Stomach (tissue), 9 donors: Measurements from ENCODE around the gene TTL. TPM values are rescaled to one million over a fixed set of nuclear protein-coding genes. Genes with fewer than 3 reads are reported as not detected.
A peak's percentile ranks its signal among the peaks of the same experiment; 100 is the strongest.

Experiments used
- DNase-seq, 2 donors: peaks; one replicate each; pipeline versions ENCODE4 v3.0.0 to v3.0.0-alpha.2; 2013 to 2019
- H3K27ac ChIP-seq, 5 donors: fragments of 200-600 bp in 4 of 5; sonication (generic) in 4 of 5; one replicate each; pipeline ENCODE4 v1.5.1; 2013 to 2019; ENCODE audit warnings: mild to moderate bottlenecking in 1 of 5, moderate library complexity in 1 of 5
- H3K27me3 ChIP-seq, 3 donors: fragments of 200-600 bp; sonication (generic); one replicate each; pipeline ENCODE4 v1.5.1; 2017 to 2019; ENCODE audit warnings: mixed run types in 1 of 3
- H3K36me3 ChIP-seq, 4 donors: fragments of 200-600 bp; sonication (generic); 1 replicate in 3 of 4; 2 replicates in 1 of 4; pipeline ENCODE4 v1.5.1; 2016 to 2019
- H3K4me1 ChIP-seq, 4 donors: fragments of 200-600 bp; sonication (generic); one replicate each; pipeline ENCODE4 v1.5.1; 2016 to 2019
- H3K4me3 ChIP-seq, 4 donors: fragments of 200-600 bp; sonication (generic) in 3 of 4; one replicate each; pipeline ENCODE4 v1.5.1; 2016 to 2019; ENCODE audit warnings: mild to moderate bottlenecking in 1 of 4
- H3K9me3 ChIP-seq, 4 donors: fragments of 200-600 bp; sonication (generic); one replicate each; pipeline ENCODE4 v1.5.1; 2016 to 2019
- CTCF ChIP-seq, 7 experiments: fragments of 450-650 bp in 4 of 7; fragments of 200-600 bp in 3 of 7; sonication (generic) in 3 of 7; IDR thresholded peaks; one replicate each; pipeline ENCODE4 v1.5.1; 2016 to 2019; ENCODE audit warnings: antibody characterized with exemption in 7 of 7, control low read depth in 2 of 7, mild to moderate bottlenecking in 1 of 7
- EP300 ChIP-seq: sonication (generic); formaldehyde crosslinking; IDR thresholded peaks from one replicate; pipeline ENCODE4 v1.6.1; 2017; ENCODE audit warnings: antibody characterized with exemption
- POLR2A ChIP-seq, 4 donors: fragments of 450-650 bp; IDR thresholded peaks; one replicate each; pipeline ENCODE4 v1.6.1; 2016; ENCODE audit warnings: antibody characterized with exemption in 4 of 4, control low read depth in 2 of 4, mild to moderate bottlenecking in 1 of 4, moderate library complexity in 1 of 4
- POLR2AphosphoS5 ChIP-seq, 3 donors: sonication (generic); formaldehyde crosslinking; IDR thresholded peaks; one replicate each; pipeline ENCODE4 v1.6.1; 2016; ENCODE audit warnings: antibody characterized with exemption in 3 of 3
- WGBS, 5 donors: extraction: QIAGEN DNeasy Blood & Tissue Kit in 3 of 5; methylation state at CpG; one replicate each; pipeline versions ENCODE4 v1.1.5 to v1.1.7; 2013 to 2018; 5-methylcytosine and 5-hydroxymethylcytosine counted together
- intact Hi-C: fragments of 100-400 bp; cut with DNase I; formaldehyde crosslinking; loops from one replicate; pipeline ENCODE4 v1.15.1; 2023; ENCODE audit warnings: low total_unique reads
- polyA plus RNA-seq, 3 donors: library from polyadenylated mRNA; stranded (reverse); fragments of 200-250 nt; gene quantifications; one replicate each; pipeline ENCODE4 v1.2.3, GENCODE V29; 2013
- total RNA-seq, 5 donors: library from RNA; depleted of rRNA; stranded (reverse); fragments of >200 nt; gene quantifications; one replicate each; pipeline versions ENCODE4 v1.1.0 to v1.2.3, GENCODE V29; 2014 to 2016
- donor health status: healthy with polysubstance abuse.
- donor health status: Bipolar disorder and iron deficiency.
- donor health status: healthy.

TTL gene
- total and polyA plus RNA-seq, 8 donors = 2.7 to 26.5 (median 6.0) TPM

GRCh38 chr2:112482309-112483041 lies 519 bp downstream of the TTL start:
- H3K36me3 ChIP-seq = peaks cover 0 to 9% (median 0%) of the 10 kb centered on the region in 4 donors
- H3K9me3 ChIP-seq = no peaks in the 10 kb centered on the region
- WGBS, 5 donors = 0 to 1% (median 1%) methylated on average over 37 to 77 of the region's 77 CpGs
- TF ChIP-seq CTCF (IDR thresholded peaks at IDR 0.05) (no peak), POLR2A (IDR thresholded peaks at IDR 0.05) (no peak), EP300 (no peak), POLR2AphosphoS5 (IDR thresholded peaks at IDR 0.05) (no peak)
- DNase-seq = peak in 1 of 2 donors; percentile 69
- intact Hi-C loops = loop anchor here (10.0 kb wide), 1 partner anchor 62 kb away; the partner anchor contains the start of gene POLR1B
- peaks cover 9 to 33% (median 28%) of the 10 kb centered on the region in 4 donors for H3K4me1 ChIP-seq
- H3K4me3 ChIP-seq = peak overlapping the region; percentile 83 to 97 (median 90)
- no peaks in the 10 kb centered on the region for H3K27me3 ChIP-seq
- peak overlapping the region; percentile 83 to 93 (median 87) for H3K27ac ChIP-seq

- intact Hi-C loops = loop anchor here (10.0 kb wide), 1 partner anchor 62 kb away; the partner anchor contains the start of gene POLR1B
- no peak for TF ChIP-seq POLR2AphosphoS5 (IDR thresholded peaks at IDR 0.05)
- TF ChIP-seq POLR2A (IDR thresholded peaks at IDR 0.05) = no peak
- no peak for TF ChIP-seq EP300
- no peak for TF ChIP-seq CTCF (IDR thresholded peaks at IDR 0.05)
- Histone ChIP-seq H3K4me3 (peak overlapping the region; percentile 83 to 97 (median 90)), H3K27ac (peak overlapping the region; percentile 83 to 93 (median 87)), H3K4me1 (peaks cover 9 to 33% (median 28%) of the 10 kb centered on the region in 4 donors), H3K36me3 (peaks cover 0 to 9% (median 0%) of the 10 kb centered on the region in 4 donors), H3K27me3 (no peaks in the 10 kb centered on the region), H3K9me3 (no peaks in the 10 kb centered on the region)
- 0 to 9% (median 6%) methylated on average over 10 of the region's 10 CpGs for WGBS, 5 donors
- DNase-seq = peak in 1 of 2 donors; percentile 65
These were observed 1.1 kb downstream of the TTL start for GRCh38 chr2:112483042-112483473.

- WGBS, 5 donors = 77 to 92% (median 83%) methylated on average over 3 of the region's 3 CpGs
- H3K4me3 ChIP-seq = peak overlapping the region in 1 of 4 donors; percentile 97
- intact Hi-C loops = loop anchor here (10.0 kb wide), 1 partner anchor 61 kb away; the partner anchor contains the start of gene POLR1B
- no peak overlapping the region for H3K27ac ChIP-seq
- H3K27me3 ChIP-seq = no peaks in the 10 kb centered on the region
- DNase-seq = no peak
- H3K9me3 ChIP-seq = no peaks in the 10 kb centered on the region
- TF ChIP-seq POLR2AphosphoS5 (IDR thresholded peaks at IDR 0.05) = no peak
- no peak for TF ChIP-seq CTCF (IDR thresholded peaks at IDR 0.05)
- no peak for TF ChIP-seq EP300
- no peak for TF ChIP-seq POLR2A (IDR thresholded peaks at IDR 0.05)
- peaks cover 9 to 33% (median 28%) of the 10 kb centered on the region in 4 donors for H3K4me1 ChIP-seq
- H3K36me3 ChIP-seq = peaks cover 0 to 9% (median 0%) of the 10 kb centered on the region in 4 donors
These were observed 1.9 kb downstream of the TTL start for GRCh38 chr2:112483831-112484230.

- no peak overlapping the region for H3K4me3 ChIP-seq
- no peak for DNase-seq
- no peaks in the 10 kb centered on the region for H3K9me3 ChIP-seq
- WGBS, 5 donors = 94 to 99% (median 96%) methylated on average over 6 of the region's 6 CpGs
- peaks cover 0 to 9% (median 0%) of the 10 kb centered on the region in 4 donors for H3K36me3 ChIP-seq
- no peak overlapping the region for H3K27ac ChIP-seq
- no peaks in the 10 kb centered on the region for H3K27me3 ChIP-seq
- TF ChIP-seq POLR2A (IDR thresholded peaks at IDR 0.05) (no peak), POLR2AphosphoS5 (IDR thresholded peaks at IDR 0.05) (no peak), EP300 (no peak), CTCF (IDR thresholded peaks at IDR 0.05) (no peak)
- peaks cover 5 to 27% (median 24%) of the 10 kb centered on the region in 4 donors for H3K4me1 ChIP-seq
- intact Hi-C loops = loop anchor here (10.0 kb wide), 1 partner anchor 59 kb away; the partner anchor contains the start of gene POLR1B
These were observed 3.9 kb downstream of the TTL start for GRCh38 chr2:112485849-112486248.
